WTC11 (cell line): ENCODE results near the gene OPTC. TPM values are rescaled to one million over a fixed set of nuclear protein-coding genes. Genes with fewer than 3 reads are reported as not detected.

Source experiments
- ATAC-seq: fragments of 200-7000 bp; cut with Tn5 transposase; 2 replicates; pipeline ENCODE4 v1.10.0; 2021; ENCODE audit warnings: mild to moderate bottlenecking, moderate library complexity
- CTCF ChIA-PET: fragments of 300-600 bp; sonication (Branson Sonifier 250); formaldehyde crosslinking; loops from one replicate; lab custom pipeline; 2021; ENCODE audit warnings: antibody characterized with exemption; lab: Charles Lee
- POLR2A ChIA-PET: fragments of 350-600 bp; sonication (Branson Sonifier 250); formaldehyde crosslinking; loops from one replicate; lab custom pipeline; 2021; ENCODE audit warnings: antibody characterized with exemption; lab: Charles Lee
- DNase-seq: peaks from one replicate; pipeline ENCODE4 v3.0.0; 2021; ENCODE audit warnings: low spot score
- H3K27ac Mint-ChIP-seq: 2 replicates; pipeline ENCODE4 v1.8.0; 2021; ENCODE audit warnings: mixed read lengths
- H3K27me3 Mint-ChIP-seq: 2 replicates; pipeline ENCODE4 v1.8.0; 2021; ENCODE audit warnings: low read depth, mild to moderate bottlenecking, moderate library complexity, mixed read lengths
- H3K36me3 Mint-ChIP-seq: 2 replicates; pipeline ENCODE4 v1.8.0; 2021; ENCODE audit warnings: mixed read lengths
- H3K4me1 Mint-ChIP-seq: 2 replicates; pipeline ENCODE4 v1.8.0; 2022; ENCODE audit warnings: mixed read lengths
- H3K4me3 Mint-ChIP-seq: 2 replicates; pipeline ENCODE4 v1.8.0; 2021; ENCODE audit warnings: mild to moderate bottlenecking, moderate library complexity, mixed read lengths
- H3K9me3 Mint-ChIP-seq: 2 replicates; pipeline ENCODE4 v1.8.0; 2021; ENCODE audit warnings: mixed read lengths
- SOX15 ChIP-seq: fragments of 250-450 bp; sonication (Bioruptor Pico); IDR thresholded peaks from 2 replicates; pipeline ENCODE4 v1.9.0; 2021; ENCODE audit warnings: mild to moderate bottlenecking
- TEAD4 ChIP-seq: sonication (generic); formaldehyde crosslinking; IDR thresholded peaks from 2 replicates; pipeline ENCODE4 v1.8.0; 2022; ENCODE audit warnings: mild to moderate bottlenecking, missing genetic modification reagents
- ZBTB21 ChIP-seq: sonication (generic); formaldehyde crosslinking; IDR thresholded peaks from 2 replicates; pipeline ENCODE4 v1.8.1; 2023; ENCODE audit warnings: mild to moderate bottlenecking, missing genetic modification reagents, borderline replicate concordance
- ZNF138 ChIP-seq: sonication (generic); formaldehyde crosslinking; conservative IDR thresholded peaks from 2 replicates; pipeline ENCODE4 v1.8.1; 2022; ENCODE audit warnings: mild to moderate bottlenecking, moderate library complexity, missing genetic modification reagents
- total RNA-seq: library from RNA; stranded (reverse); gene quantifications from 3 replicates; pipeline ENCODE4 v1.2.3, GENCODE V29; 2021
- TF ChIP-seq, protein P1 (sequence below): fragments of 250-450 bp; sonication (Bioruptor Pico); conservative IDR thresholded peaks from 2 replicates; pipeline ENCODE4 v1.9.0; 2021; ENCODE audit warnings: mild to moderate bottlenecking
- TF ChIP-seq, protein P2 (sequence below): fragments of 200-600 bp; IDR thresholded peaks from 2 replicates; pipeline ENCODE4 v1.8.0; 2022; ENCODE audit warnings: antibody characterized with exemption
- TF ChIP-seq, protein P3 (sequence below): sonication (generic); formaldehyde crosslinking; IDR thresholded peaks from 2 replicates; pipeline ENCODE4 v1.8.0; 2022; ENCODE audit warnings: mild to moderate bottlenecking, missing genetic modification reagents
- TF ChIP-seq, protein P4 (sequence below): sonication (generic); formaldehyde crosslinking; conservative IDR thresholded peaks from 2 replicates; pipeline ENCODE4 v1.8.1; 2023; ENCODE audit warnings: mild to moderate bottlenecking, low read depth, missing genetic modification reagents, moderate library complexity
- TF ChIP-seq, protein P5 (sequence below): sonication (generic); formaldehyde crosslinking; IDR thresholded peaks from 2 replicates; pipeline ENCODE4 v1.8.1; 2023; ENCODE audit warnings: mild to moderate bottlenecking, missing genetic modification reagents, moderate library complexity

The OPTC gene
- total RNA-seq, 1 experiment from 2014 or later: 0.55 TPM

DNA sequence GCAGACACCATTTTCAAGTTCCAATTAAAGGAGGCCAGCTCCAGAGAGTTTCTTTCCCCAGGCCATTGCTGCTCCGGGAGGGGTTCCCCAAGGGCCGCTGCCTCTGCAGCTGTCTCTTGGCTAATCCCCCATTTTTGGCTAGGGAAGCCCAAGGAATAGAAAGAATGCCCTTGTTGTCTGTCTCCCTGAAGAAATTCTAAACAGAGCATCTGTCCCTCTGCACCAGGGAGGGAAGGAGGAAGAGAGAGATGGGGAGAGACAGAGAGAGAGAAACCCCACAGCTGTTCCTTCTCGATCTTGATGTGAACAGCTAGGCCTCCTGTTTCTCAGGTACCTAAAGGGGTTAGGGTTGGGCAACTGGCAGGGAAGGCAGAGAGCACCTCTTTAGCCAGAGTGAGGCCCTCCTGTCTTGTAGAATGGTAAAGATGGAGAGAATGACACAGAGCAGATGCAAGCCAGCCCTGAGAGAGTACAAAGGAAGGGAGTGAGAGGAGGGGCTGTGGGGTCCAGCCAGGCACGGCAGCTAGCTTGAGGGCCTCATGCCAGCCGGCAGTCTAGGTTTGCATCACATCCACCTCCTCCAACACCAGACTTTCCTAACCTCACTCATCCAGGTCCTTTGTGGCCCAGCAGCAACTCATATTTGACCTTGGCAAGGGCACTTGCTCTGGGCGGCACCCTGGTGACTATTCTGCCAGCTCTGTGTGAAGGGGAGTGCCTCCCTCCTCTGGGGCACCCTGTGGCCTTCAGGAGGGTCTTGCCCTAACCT is 13.1 kb downstream of the OPTC start (continued):
- TF ChIP-seq, protein P1, sequence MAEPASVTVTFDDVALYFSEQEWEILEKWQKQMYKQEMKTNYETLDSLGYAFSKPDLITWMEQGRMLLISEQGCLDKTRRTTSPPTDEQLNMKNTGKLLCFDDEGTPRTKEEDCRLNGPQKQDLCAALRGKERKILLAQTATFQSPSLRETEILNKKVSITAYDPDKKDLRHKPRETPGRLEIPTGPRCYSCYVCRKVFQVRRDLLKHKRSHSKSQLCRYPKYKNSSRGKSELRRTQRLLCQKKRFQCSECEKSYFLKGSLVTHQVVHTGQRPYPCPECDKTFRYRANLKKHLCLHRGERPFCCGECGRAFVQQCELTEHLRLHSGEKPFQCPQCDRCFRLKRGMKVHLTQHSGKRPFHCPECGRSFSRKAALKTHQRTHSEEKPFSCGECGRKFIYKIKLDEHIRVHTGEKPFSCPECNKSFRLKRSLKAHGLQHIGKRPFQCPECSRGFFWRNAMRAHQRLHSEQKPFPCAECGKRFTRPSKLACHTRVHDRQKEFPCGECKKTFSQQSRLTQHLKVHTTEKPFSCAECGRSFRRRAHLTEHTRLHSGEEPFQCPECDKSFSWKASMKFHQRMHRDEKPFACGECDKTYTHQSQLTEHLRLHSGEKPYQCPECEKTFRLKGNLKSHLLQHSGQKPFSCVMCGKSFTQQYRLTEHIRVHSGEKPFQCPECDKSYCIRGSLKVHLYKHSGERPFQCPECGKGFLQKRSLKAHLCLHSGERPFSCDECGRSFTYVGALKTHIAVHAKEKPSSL (CRISPR knock-in tag): no peak
- no peak for TF ChIP-seq ZBTB21 (CRISPR knock-in tag)
- TF ChIP-seq, protein P2, sequence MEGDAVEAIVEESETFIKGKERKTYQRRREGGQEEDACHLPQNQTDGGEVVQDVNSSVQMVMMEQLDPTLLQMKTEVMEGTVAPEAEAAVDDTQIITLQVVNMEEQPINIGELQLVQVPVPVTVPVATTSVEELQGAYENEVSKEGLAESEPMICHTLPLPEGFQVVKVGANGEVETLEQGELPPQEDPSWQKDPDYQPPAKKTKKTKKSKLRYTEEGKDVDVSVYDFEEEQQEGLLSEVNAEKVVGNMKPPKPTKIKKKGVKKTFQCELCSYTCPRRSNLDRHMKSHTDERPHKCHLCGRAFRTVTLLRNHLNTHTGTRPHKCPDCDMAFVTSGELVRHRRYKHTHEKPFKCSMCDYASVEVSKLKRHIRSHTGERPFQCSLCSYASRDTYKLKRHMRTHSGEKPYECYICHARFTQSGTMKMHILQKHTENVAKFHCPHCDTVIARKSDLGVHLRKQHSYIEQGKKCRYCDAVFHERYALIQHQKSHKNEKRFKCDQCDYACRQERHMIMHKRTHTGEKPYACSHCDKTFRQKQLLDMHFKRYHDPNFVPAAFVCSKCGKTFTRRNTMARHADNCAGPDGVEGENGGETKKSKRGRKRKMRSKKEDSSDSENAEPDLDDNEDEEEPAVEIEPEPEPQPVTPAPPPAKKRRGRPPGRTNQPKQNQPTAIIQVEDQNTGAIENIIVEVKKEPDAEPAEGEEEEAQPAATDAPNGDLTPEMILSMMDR: no peak
- no peak for TF ChIP-seq SOX15 (CRISPR knock-in tag)

DNA sequence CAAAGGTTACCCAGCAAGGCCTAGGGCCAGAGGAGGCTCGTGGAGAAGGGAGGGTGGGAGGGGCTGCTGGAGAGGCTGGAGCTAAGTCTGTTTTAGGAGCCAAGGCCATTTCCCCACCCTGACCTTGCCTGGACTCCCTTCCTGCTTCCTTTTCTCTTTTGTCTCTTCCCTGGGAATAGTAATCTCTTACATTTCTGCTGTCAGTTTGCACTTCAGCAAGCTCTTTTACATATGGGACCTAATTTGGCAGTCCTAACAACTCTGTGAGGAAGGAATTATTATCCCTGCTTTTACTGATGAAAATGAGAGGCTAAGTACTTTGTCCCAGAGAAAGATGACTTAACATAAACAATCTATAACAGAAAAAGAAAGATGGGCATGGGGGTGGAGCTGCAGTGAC is 13.8 kb downstream of the OPTC start:
- Mint-ChIP-seq H3K36me3 (no peaks in the 10 kb centered on the region), H3K27me3 (peaks cover 10% of the 10 kb centered on the region), H3K27ac (no peak overlapping the region), H3K9me3 (no peaks in the 10 kb centered on the region), H3K4me3 (no peak overlapping the region), H3K4me1 (peaks cover 47% of the 10 kb centered on the region)
- ChIA-PET CTCF (interaction anchor here (0.6 to 3.8 kb wide), 17 partner anchors 11 to 1353 kb away, joined by 3 to 22 read pairs (median 7); partner anchors contain the start of gene ATP2B4), POLR2A (interaction anchor here (0.9 to 2.1 kb wide), 3 partner anchors 12 to 119 kb away, joined by 3 to 4 read pairs (median 3); partner anchors contain the start of gene ATP2B4)
- DNase-seq: no peak
- no peak for ATAC-seq
- TF ChIP-seq, protein P3, sequence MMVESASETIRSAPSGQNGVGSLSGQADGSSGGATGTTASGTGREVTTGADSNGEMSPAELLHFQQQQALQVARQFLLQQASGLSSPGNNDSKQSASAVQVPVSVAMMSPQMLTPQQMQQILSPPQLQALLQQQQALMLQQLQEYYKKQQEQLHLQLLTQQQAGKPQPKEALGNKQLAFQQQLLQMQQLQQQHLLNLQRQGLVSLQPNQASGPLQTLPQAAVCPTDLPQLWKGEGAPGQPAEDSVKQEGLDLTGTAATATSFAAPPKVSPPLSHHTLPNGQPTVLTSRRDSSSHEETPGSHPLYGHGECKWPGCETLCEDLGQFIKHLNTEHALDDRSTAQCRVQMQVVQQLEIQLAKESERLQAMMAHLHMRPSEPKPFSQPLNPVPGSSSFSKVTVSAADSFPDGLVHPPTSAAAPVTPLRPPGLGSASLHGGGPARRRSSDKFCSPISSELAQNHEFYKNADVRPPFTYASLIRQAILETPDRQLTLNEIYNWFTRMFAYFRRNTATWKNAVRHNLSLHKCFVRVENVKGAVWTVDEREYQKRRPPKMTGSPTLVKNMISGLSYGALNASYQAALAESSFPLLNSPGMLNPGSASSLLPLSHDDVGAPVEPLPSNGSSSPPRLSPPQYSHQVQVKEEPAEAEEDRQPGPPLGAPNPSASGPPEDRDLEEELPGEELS (CRISPR knock-in tag): no peak
- TF ChIP-seq, protein P4, sequence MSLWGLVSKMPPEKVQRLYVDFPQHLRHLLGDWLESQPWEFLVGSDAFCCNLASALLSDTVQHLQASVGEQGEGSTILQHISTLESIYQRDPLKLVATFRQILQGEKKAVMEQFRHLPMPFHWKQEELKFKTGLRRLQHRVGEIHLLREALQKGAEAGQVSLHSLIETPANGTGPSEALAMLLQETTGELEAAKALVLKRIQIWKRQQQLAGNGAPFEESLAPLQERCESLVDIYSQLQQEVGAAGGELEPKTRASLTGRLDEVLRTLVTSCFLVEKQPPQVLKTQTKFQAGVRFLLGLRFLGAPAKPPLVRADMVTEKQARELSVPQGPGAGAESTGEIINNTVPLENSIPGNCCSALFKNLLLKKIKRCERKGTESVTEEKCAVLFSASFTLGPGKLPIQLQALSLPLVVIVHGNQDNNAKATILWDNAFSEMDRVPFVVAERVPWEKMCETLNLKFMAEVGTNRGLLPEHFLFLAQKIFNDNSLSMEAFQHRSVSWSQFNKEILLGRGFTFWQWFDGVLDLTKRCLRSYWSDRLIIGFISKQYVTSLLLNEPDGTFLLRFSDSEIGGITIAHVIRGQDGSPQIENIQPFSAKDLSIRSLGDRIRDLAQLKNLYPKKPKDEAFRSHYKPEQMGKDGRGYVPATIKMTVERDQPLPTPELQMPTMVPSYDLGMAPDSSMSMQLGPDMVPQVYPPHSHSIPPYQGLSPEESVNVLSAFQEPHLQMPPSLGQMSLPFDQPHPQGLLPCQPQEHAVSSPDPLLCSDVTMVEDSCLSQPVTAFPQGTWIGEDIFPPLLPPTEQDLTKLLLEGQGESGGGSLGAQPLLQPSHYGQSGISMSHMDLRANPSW (CRISPR knock-in tag): no peak
- TF ChIP-seq ZNF138 (CRISPR knock-in tag): no peak
- no peak for TF ChIP-seq TEAD4 (CRISPR knock-in tag)

DNA sequence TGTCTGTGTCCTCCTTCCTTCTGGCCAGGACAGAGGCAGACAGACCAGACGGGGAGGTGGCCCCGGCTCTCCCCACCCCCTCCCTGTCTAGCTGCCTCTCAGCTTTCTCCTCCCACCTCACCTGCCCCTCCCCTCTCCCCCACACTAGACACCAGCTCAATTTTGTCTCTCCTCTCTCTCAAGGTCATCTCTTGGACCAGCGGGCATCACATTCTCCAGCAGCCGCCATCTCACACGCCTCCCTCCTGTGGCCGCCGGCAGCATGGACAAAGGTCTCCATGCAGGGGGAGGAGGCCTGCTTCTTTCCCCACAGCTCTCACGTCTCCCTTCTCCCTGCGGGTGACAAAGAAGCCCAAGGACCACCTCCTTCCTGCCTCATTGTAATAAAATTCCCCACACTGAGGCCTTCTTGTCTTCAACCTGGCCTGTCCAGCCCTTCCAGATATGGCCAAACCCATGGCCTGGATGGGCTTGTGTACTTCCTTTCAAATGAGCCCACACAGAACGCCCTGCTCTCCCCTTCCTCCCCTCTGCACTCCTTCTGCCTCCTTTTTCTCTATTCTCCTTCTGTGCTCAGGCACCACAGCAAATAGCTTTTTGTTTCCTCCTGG is 14.6 kb downstream of the OPTC start:
- Mint-ChIP-seq H3K9me3 (no peaks in the 10 kb centered on the region), H3K27me3 (peaks cover 18% of the 10 kb centered on the region), H3K4me1 (peaks cover 55% of the 10 kb centered on the region), H3K36me3 (no peaks in the 10 kb centered on the region), H3K4me3 (no peak overlapping the region; the same call in 1 of the 2 replicates), H3K27ac (no peak overlapping the region)
- peak; percentile 6; the same call in 1 of the 2 replicates for ATAC-seq
- ChIA-PET CTCF (interaction anchor here (0.6 to 3.8 kb wide), 17 partner anchors 10 to 241 kb away, joined by 3 to 22 read pairs (median 7); partner anchors contain the start of gene ATP2B4), POLR2A (interaction anchor here (0.6 to 2.1 kb wide), 4 partner anchors 11 to 118 kb away, joined by 3 to 4 read pairs (median 3); partner anchors contain the start of gene ATP2B4)
- TF ChIP-seq, protein P5, sequence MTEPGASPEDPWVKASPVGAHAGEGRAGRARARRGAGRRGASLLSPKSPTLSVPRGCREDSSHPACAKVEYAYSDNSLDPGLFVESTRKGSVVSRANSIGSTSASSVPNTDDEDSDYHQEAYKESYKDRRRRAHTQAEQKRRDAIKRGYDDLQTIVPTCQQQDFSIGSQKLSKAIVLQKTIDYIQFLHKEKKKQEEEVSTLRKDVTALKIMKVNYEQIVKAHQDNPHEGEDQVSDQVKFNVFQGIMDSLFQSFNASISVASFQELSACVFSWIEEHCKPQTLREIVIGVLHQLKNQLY: no peak
- no peak for DNase-seq
